ENCODE results near the gene PPP3CA.

PPP3CA gene

GRCh38 chr4:101218346-101218745 is 129.0 kb downstream of the PPP3CA start:
- no peak for DNase-seq (ENCODE audit: low read depth in 1 of 2, low spot score in 1 of 2)

- DNase-seq (ENCODE audit: low read depth in 1 of 2, low spot score in 1 of 2) = no peak
These were observed 129.8 kb downstream of the PPP3CA start for GRCh38 chr4:101217353-101218031.

GRCh38 chr4:101211146-101211553 is 136.2 kb downstream of the PPP3CA start:
- no peak for DNase-seq (ENCODE audit: low read depth in 1 of 2, low spot score in 1 of 2)

- no peak for DNase-seq (ENCODE audit: low read depth in 1 of 2, low spot score in 1 of 2)
These were observed 137.0 kb downstream of the PPP3CA start for GRCh38 chr4:101210331-101210730.

- no peak for DNase-seq (ENCODE audit: low read depth in 1 of 2, low spot score in 1 of 2)
These were observed 139.2 kb downstream of the PPP3CA start for GRCh38 chr4:101208171-101208570.

GRCh38 chr4:101205916-101206315 is 141.4 kb downstream of the PPP3CA start:
- DNase-seq (ENCODE audit: low read depth in 1 of 2, low spot score in 1 of 2) = peak in 1 of 2 donors; percentile 5

- no peak for DNase-seq (ENCODE audit: low read depth in 1 of 2, low spot score in 1 of 2)
These were observed 145.9 kb downstream of the PPP3CA start for GRCh38 chr4:101201421-101201820.

- no peak for DNase-seq (ENCODE audit: low read depth in 1 of 2, low spot score in 1 of 2)
These were observed 146.8 kb downstream of the PPP3CA start for GRCh38 chr4:101200561-101200960.

- no peak for DNase-seq (ENCODE audit: low read depth in 1 of 2, low spot score in 1 of 2)
These were observed 147.6 kb downstream of the PPP3CA start for GRCh38 chr4:101199507-101200285.

GRCh38 chr4:101198682-101199339 is 148.5 kb downstream of the PPP3CA start:
- no peak for DNase-seq (ENCODE audit: low read depth in 1 of 2, low spot score in 1 of 2)

- no peak for DNase-seq (ENCODE audit: low read depth in 1 of 2, low spot score in 1 of 2)
These were observed 150.0 kb downstream of the PPP3CA start for GRCh38 chr4:101197350-101197749.

GRCh38 chr4:101192244-101192643 is 155.1 kb downstream of the PPP3CA start:
- no peak for DNase-seq (ENCODE audit: low read depth in 1 of 2, low spot score in 1 of 2)

GRCh38 chr4:101191302-101192098 is 155.8 kb downstream of the PPP3CA start:
- DNase-seq (ENCODE audit: low read depth in 1 of 2, low spot score in 1 of 2) = no peak

- no peak for DNase-seq (ENCODE audit: low read depth in 1 of 2, low spot score in 1 of 2)
These were observed 156.6 kb downstream of the PPP3CA start for GRCh38 chr4:101190751-101191150.

- DNase-seq (ENCODE audit: low read depth in 1 of 2, low spot score in 1 of 2) = no peak
These were observed 158.4 kb downstream of the PPP3CA start for GRCh38 chr4:101188906-101189305.

- no peak for DNase-seq (ENCODE audit: low read depth in 1 of 2, low spot score in 1 of 2)
These were observed 159.5 kb downstream of the PPP3CA start for GRCh38 chr4:101187841-101188240.

- no peak for DNase-seq (ENCODE audit: low read depth in 1 of 2, low spot score in 1 of 2)
These were observed 160.7 kb downstream of the PPP3CA start for GRCh38 chr4:101186567-101187184.

GRCh38 chr4:101184668-101185067 is 162.7 kb downstream of the PPP3CA start:
- DNase-seq (ENCODE audit: low read depth in 1 of 2, low spot score in 1 of 2) = no peak

GRCh38 chr4:101183666-101184373 is 163.5 kb downstream of the PPP3CA start:
- DNase-seq (ENCODE audit: low read depth in 1 of 2, low spot score in 1 of 2) = no peak

- no peak for DNase-seq (ENCODE audit: low read depth in 1 of 2, low spot score in 1 of 2)
These were observed 164.1 kb downstream of the PPP3CA start for GRCh38 chr4:101183221-101183620.

Data from activated T-helper 1 cell treated with anti-CD3 and anti-CD28 coated beads, Interleukin-2, amount 50 U/mL, for 16 hours (primary cell).